C1 segment of cervical spinal cord (tissue), 14 donors: Measurements from ENCODE around the gene LRIT2.

Source experiments
- DNase-seq, 14 donors: peaks; one replicate each; lab custom pipeline; 2025; lab: John Stamatoyannopoulos, UW

Gene LRIT2

DNA sequence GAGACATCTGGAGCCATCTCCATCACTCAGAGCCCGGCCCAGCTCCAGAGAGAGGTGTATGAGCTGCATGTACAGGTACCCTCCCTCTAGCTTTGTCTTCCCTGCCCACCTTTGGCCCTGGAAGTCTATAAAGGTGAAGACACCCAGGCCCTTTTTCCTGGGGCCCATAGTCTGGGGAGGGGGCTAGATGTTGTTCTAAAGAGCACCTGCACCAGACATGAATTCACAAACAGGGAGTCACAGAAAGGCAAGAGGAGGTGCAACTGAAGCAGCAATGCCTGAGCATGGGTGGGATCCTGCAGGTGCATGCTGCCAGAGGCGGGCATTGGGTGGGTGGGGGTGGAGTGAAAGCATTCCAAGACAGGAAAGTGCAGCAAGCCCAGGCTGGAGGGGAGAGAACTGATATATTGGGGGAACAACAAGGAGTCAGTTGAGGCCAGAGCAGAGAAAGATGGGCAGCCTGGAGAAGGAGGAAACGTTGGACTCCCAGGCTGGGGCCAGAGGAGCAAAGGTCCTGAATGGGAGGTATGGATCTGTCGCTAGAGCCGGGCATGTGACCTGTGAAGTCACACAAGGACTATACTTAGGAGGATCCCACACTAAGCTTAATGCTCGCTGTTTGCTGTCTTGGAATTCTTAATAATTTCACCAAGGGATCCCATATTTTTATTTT, 19.4 kb downstream of the LRIT2 start:
- DNase-seq = no peak

DNA sequence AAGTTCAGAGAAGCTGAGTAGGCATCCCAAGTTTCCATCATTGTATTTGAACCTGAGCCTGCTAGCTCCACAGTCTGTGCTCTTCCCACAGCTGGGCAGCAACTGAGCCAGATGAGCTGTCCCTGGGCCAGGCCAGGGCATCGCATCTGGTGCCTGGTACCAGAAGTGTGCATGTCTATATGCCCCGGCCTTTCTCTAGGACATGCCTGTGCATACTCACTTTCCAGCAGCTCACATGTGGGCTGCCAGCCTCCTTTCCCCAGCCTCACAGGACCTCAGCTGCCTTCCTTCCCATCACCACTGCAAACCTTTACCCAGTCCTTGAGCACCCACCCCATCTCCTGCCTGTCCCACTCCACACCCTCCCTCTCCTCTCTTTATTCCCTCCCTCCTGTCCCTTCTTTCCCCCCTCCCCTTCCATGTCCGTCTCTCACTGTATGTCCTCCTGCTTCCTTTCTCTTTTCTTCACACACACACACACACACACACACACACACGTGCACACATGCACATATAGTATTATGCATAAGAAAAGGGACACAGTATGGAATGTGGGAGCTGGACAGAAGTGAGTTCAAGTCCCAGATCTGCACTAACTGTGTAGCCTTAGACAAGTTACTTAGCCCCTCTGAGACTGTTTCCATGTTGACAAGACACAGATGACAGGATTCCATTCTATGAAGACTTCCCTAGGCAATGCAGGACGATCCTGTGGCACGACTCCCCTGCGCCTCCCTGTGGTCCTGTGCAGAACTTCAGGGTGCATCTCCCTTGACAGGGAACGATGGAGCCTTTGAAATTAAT, 20.1 kb downstream of the LRIT2 start:
- peak in 12 of 14 donors; percentile 7 to 64 (median 28) for DNase-seq

DNA sequence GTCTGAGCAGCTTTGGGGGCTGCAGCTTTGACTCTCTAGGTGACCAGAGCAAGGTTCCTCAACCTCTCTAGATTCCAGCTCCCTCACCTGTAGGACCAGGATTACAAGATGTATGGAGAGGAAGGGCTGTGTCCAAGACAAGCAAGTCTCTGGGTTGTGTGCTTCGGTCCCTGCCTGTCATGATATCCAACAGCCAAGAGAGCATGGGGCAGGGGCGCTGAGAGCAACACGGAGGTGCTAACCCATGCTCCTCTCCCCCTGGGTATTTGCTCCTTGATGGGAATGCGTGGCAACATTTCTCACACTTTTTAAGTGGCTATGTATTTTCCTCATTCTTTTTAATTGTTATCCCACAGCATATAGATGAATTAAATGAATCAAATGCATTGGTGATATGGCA, 20.7 kb downstream of the LRIT2 start:
- DNase-seq = no peak

DNA sequence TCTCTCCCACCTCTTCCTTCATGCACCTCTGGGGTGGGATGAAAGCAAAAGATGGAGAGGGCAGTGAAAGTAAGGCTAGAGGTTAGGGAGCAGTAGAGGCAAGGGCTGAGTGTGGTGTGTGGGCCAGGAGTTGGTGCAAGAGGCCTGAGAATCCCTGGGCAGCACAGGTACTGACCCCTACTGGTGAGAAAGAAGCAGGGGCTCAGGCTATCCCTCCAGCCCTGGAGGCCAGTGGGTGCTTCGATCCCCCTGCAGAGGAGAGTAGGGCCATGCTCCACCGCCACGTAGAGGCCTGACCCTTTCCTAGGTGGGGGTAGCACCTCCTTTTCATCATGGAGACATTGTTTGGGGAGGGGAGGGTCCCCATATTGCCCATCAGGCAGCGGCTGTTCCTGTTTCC, 21.2 kb downstream of the LRIT2 start:
- no peak for DNase-seq

DNA sequence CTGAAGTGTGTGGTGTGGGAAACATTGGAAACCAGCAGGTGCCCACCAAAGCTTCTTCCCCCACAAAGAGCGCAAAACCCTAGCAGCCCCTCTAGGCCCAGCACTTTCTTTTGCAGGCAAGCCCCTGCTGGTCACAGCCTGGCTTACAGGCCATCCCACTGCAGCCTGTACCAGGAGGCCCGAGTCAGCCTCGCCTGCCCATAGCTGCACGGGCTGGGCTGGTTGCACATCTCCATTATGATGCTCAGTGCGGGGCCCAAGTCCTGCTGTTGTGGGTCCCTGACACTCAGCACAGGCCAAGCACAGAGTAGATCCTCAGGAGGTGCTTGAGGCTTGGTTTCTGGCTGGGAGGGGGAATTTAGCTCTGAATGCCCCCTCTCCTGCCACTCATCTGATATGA, 23.0 kb downstream of the LRIT2 start:
- DNase-seq = no peak

DNA sequence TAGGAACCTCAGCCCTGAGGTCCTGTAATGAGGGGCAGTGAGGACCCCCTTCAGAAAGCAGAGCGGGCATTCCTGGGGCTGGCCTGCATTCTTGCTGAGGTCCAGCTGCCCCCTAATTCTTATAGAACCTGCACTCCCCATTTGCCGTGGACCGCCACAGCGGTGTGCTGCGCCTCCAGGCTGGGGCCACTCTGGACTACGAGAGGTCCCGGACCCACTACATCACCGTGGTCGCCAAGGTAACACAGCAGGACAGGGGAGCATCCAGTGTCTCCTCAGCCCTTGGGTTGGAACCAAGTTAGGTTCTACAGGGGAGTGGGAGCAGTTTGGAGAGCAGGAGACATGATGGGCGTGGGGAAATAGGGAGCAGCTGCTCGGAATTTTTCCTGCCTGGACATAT, 23.7 kb downstream of the LRIT2 start:
- DNase-seq = no peak

DNA sequence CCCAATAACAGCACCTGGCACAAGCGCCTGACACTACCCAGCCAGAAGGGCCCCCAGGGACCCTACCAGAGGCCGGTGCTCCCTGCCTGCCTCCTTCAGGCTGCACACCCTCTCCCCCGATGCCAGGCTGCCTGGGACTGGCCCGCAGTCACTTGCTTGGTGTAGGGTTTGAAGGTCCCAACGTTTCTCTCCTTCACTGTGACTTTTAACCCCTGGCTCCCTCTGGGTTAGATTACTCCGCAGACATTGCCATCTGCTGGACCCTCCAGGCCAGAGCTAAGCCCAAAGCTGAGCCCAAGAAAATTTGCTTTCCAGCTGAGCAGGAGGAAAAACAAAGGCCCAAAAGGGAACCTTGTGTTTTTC, 24.1 kb downstream of the LRIT2 start:
- DNase-seq = no peak

DNA sequence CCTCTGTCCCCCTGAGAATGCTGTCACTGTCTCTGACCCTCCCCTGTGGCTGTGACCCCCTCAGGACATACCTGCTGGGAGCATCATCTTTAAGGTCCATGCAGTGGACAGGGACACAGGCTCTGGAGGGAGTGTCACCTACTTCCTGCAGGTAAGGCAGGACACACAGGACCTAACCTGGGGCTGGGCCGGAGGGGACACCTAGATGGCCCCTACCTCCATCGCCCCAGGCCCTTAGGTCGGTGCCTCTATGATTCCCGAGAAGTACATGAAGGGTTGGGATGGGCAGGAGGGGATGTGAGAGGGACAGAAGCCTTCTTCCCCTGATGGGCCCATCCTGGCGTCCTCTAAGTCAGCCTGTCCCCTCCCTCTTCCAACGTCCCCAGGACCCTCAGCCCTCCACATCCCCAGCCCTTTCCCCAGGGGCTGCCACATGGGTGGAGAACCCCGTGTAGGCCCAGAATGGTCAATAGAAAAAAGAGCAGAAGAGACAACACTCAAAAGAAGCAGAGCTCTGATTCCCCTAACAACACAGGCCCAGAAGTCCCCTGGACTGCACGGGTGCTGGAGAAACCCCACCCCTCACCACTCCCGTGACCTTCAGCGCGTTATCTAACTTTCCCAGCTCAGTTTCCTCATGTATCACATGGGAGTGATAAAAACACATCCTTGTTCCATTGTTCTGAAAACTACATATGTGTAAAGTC, 24.7 kb downstream of the LRIT2 start:
- no peak for DNase-seq

DNA sequence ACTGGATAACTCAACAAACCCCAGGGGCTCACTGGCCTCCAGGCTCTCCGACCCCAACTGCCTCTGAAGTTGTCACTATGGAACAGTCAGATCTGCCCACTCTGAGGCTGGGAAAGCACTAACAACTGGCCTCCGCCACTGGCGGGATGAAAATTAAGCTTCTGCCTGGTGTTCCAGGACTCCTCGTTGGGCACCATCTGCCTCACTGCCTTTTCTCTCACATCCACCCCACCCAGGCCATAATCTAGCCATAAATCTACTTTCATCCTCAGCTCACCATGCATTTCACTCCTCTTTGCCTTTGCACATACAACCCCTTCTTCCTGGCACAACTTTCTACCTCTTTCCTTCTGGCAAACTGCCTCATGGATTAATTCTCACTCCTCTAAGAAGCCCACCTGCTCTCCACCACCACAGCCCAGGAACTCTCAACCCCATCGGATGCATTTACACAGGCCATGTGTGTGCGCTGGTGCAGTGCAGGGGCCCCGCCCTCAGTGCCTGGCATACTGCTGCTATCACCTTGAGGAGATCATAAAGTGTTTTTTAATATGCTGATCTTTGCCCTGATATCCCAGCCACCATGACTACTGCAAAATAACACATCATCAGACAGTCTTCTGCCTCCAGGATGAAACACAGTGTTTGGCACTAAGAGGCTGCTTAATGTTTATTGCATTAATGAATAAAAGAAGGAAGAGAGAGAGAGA, 27.0 kb downstream of the LRIT2 start:
- DNase-seq = no peak

DNA sequence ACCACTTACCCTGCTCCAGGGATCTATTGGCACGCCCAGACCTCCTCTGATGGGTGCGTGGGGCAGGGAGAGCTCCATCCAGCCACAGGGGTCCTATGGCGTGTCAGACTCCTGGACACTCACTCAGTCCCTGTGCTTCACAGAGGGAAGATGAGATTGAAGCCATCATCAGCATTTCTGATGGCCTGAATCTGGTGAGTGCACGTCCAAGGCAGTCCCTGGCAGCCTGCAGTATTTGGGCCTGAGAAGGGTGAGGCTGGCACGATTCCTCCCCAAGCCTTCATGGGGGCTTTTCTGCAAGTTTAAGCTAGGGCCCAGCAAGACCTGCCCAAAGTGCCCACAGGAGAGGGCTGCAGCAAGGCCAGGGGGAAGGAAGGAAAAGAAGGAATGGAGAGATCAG, 27.7 kb downstream of the LRIT2 start:
- DNase-seq = no peak

DNA sequence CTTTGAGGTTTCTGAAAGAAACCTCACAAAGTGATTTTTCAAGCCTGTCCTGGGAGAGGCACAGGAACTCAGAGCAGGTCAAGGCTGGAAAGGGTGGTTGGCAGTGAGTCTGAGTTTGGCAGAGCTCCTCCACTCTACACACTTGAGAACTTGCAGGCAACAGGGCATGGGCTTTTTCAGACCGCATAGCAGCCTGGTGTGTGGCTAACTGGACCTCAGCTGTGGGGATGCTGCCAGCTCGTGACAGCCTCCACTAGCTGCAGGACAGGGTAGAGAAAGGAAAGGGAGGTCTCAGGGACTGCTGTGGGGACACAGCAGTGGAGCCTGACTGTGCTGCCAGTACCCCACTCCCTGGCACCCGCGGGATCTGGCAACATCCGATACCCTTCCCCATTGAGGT, 28.4 kb downstream of the LRIT2 start:
- no peak for DNase-seq

DNA sequence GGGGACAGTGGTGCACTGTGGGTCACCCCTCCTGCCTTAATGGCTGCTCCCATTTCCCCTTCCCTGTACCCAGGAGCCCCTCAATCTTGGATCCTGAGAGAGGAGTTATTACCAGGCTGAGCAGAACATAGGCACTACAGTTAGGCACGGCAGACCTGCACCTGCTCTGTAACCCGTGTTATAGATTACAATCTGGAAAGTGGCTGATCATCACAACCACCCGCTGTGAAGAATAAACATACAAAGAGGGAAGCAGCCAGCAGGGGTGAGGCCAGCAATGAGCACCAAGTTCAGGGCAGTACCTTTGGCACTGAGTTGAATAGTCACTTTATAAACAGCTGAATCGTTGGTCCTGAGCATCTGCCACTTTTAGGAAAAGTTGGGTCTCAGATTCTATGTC, 29.3 kb downstream of the LRIT2 start:
- no peak for DNase-seq

DNA sequence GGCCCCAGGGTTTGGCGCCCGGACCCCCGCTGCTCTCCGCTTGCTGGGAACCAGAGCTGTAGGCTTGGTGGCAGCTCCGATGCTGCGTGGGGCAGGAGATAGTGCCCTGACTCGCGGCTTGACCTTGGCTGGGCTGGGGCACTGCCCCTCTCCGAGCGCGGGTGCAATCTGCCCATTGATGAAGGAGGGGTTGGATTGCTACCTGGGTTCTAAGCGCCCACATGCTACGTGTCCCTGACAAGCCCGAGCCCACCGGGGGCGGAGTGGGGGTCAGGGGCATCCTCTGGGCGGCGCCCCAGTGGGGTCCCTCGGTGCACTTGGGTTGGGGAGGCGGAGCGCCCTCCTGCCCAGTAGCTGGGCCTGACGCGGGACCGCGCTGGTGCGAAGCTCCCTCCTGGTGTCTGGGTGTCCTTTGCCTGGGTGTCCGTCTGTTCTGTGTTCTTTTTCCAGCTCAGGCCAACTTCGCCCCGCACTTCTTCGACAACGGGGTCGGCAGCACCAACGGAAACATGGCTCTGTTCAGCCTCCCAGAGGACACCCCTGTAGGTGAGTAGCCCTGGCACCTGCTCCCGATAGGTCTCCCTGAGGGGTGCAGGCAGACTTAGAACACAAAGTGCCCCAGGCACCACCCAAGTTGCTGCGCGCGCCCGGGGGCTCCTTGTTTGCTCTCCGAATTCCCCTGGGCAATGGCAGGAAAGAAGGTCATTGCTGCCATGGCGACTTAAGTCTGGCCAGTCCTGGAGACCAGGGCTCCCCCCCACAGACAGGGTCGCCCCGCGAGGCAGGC, 30.1 kb downstream of the LRIT2 start:
- no peak for DNase-seq

DNA sequence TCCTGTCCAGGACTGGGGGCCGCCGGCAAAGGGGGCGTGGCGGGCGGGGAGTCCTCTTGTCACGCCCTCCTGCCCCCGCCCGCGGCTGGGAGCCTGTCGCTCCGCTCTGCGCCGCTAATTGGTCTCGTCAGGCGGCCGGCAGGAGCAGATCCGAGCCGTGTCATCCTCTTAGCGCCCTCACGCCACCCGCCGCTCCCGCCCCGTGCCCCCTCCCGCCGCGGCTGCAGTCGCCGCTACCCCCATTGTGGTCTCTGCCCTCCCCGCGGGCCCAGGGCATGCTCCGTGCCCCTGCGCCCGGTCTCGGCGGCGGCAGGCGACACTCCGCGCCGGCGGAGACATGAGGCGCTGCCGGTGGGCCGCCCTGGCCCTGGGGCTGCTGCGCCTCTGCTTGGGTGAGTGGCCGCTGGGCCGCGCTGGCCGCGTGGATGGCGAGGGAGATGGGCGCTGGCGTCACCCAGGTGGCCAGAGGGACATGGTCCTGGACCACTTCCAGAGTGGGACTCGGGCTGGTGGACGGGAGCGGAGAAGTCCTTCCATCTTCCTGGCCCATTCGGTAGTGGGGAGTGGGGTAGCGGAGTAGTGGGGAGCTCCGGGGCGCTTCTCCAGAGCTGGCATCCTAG, 30.8 kb downstream of the LRIT2 start, which contains the start of gene CDHR1:
CDHR1 (plus strand) TSS at position 114 of the 620 bp plus-strand sequence; CDS start at position 338, 224 bp downstream.
- peak in 2 of 14 donors; percentile 27 to 42 for DNase-seq

DNA sequence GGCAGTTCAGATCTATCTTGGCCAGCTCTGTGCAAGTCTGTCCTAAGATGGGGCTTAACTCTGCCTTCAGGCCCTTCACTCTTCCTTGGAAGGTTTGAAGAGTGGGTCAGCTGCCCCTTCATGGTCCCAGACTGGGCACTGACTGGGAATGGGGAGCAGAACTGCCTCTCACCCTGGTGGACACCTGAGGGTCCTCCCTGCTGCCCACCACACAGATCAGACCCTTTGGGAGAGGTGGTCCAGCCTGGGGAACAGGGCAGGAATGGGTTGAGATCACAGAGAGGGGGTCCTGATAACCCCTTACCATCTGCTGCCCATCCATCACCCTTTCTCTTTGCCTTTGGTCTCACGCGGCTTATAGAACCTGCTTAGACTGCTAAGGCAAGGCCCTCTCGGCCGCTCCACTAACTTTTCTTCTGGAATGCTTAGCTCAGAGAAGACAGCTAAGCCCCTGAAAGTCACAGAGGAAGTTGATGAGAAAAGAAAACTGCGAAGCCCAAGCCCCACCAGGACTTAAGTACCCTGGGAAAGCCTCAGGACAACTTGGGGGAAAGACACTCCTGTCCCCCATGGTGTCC, 31.4 kb downstream of the LRIT2 start:
- no peak for DNase-seq

DNA sequence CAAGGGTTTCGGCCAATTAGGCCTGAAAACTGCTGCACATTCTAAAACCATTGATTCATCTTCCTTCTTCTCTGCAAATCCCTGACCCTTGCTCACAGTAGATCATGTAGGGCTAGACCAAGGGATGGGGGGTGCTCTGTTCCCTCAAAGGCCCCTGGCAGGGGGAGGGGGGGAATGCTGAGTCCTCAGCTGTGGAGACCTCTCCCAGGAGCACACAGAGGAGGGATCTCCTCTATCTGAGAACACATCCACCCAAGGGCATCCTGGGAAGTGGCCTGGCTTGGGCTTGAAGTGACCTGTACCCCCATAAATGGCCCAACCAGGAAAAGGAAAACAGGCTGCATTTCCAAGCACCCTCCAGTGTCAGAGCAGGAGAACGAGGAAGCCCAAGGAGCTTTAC, 32.0 kb downstream of the LRIT2 start:
- no peak for DNase-seq

DNA sequence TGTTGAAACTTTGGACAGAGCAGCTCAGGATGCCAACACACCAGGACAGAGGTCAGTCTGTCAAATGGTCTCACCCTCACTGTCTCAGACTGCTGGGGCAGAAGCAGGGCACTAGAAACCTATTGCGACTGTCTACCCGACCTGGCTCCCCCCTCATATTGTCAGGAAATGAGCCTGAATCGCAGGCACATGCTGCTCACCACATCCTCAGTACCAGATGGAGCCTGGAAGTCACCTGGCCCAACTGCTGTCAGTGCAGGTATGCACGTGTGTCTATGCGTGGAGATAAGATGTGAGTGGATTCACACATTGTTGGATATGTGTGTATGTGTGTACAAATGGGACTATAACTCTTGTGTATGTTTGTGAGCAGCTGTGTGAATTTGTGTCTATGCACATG, 34.2 kb downstream of the LRIT2 start:
- no peak for DNase-seq

DNA sequence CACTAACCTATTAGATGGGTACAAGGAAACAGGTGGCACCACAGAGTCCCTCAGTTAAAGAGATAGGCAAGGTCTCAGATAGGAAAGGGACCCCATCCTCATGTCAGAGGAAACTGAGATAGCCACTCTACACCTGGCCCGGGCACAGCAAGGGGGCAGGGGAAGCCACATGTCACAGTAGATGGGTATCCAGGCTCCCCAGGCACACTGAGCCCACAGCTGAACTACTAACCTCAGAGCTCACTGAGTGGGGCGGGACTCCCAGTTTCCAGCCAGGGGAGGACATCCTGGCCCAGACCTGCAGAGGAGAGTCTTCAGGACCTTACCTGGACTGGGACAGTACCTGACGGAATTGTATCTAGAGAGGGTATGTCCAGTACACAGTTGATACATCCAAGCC, 34.7 kb downstream of the LRIT2 start:
- DNase-seq = no peak

DNA sequence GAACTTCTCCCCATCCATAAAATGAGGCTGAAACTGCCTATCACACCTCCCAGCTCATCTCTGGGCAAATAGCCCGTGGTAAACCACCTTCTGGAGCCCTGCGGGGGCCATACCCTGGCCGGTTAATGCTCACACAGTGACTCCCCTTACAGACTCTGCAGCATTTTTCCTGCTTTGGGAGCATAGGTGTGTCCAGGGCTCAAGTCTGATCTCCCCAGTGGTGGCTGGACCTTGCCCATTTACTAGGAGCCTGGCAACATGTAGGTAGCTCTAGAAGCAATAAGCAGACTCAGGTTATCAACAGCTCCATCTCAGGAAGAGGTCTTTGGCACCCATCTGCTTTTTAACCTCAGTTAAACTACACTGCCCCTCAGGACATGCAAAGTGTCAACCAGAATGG, 36.5 kb downstream of the LRIT2 start:
- DNase-seq = no peak

DNA sequence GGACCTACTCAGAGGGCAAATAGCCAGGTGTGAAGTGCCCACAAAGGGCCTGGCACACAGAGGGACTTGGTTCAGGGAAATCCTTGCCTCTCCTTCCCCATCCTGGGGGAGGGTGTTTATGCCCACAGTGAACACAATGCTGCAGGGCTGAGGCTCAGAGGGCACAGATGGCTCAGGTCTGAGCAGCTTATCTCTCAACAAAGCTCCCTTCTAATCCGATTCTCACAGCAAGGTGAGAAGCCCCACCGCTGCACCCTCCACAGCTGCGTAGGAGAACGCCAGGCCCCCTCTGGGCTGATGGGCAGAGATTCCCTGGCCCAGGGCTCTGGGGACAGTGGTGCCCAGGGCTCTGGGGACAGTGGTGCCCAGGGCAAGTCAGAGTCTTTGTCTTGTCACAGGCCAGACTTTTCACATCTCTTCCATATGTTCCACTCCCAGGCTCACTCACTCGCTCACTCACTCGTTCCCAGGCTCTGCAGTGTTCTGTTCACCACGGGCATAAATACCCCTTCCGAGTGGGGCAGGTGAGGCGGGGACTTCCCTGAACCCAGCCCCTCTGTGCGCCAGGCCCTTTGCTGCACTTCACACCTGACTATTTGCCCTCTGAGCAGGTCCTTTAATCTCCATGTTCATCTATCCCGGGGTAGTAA, 39.7 kb downstream of the LRIT2 start:
- no peak for DNase-seq
